Stimulated activated CD4-positive, alpha-beta T cell treated with anti-CD3 and anti-CD28 coated beads, TNF-alpha, amount 100 ng/mL, for 1 hour (primary cell): ENCODE data around the gene SDHA.

Experiments used
- DNase-seq, 3 donors: peaks; one replicate each; pipeline ENCODE4 v3.0.0-alpha.2; 2020; ENCODE audit warnings: low read depth in 3 of 3, low spot score in 1 of 3

Gene SDHA

GRCh38 chr5:185095-186070, 32.7 kb upstream of the SDHA start:
- no peak for DNase-seq

GRCh38 chr5:186091-187041, 31.8 kb upstream of the SDHA start:
- no peak for DNase-seq

GRCh38 chr5:187042-187431, 31.1 kb upstream of the SDHA start:
- no peak for DNase-seq

GRCh38 chr5:187617-188451, 30.3 kb upstream of the SDHA start:
- no peak for DNase-seq

GRCh38 chr5:188488-189481, 29.3 kb upstream of the SDHA start:
- DNase-seq = peak; percentile 59 to 85 (median 71)

- DNase-seq = no peak
These were observed 28.6 kb upstream of the SDHA start for GRCh38 chr5:189486-189885.

GRCh38 chr5:189976-190365, 28.1 kb upstream of the SDHA start:
- DNase-seq = no peak

- DNase-seq = no peak
These were observed 27.6 kb upstream of the SDHA start for GRCh38 chr5:190366-191035.

GRCh38 chr5:191036-191948, 26.8 kb upstream of the SDHA start, which contains the start of gene LRRC14B:
Gene LRRC14B (plus strand): TSS chr5:191495. CDS start chr5:191539, 44 bp downstream.
- no peak for DNase-seq

GRCh38 chr5:191949-192690, 26.0 kb upstream of the SDHA start:
- DNase-seq = no peak

- DNase-seq = no peak
These were observed 25.5 kb upstream of the SDHA start for GRCh38 chr5:192691-192969.

- DNase-seq = no peak
These were observed 24.9 kb upstream of the SDHA start for GRCh38 chr5:192970-193831.

- no peak for DNase-seq
These were observed 24.0 kb upstream of the SDHA start for GRCh38 chr5:194102-194501.

GRCh38 chr5:194603-195209, 23.4 kb upstream of the SDHA start:
- no peak for DNase-seq

GRCh38 chr5:195401-196160, 22.5 kb upstream of the SDHA start:
- DNase-seq = no peak
